Left colon (tissue), 2 donors: ENCODE data around the gene CTDP1. TPM values are rescaled to one million over a fixed set of nuclear protein-coding genes. Genes with fewer than 3 reads are reported as not detected.
A peak's percentile ranks its signal among the peaks of the same experiment; 100 is the strongest.
"Not testable (repeated sequence)": the region's sequence is repeated elsewhere in the genome, so short reads cannot be mapped to it uniquely, and the experiment has no call there.

ENCODE experiments used
- ATAC-seq: fragments of 200-7000 bp; cut with Tn5 transposase; one replicate; pipeline ENCODE4 v1.9.1; 2020; ENCODE audit warnings: mild to moderate bottlenecking, moderate library complexity
- DNase-seq, 2 donors: peaks; one replicate each; pipeline ENCODE4 v3.0.0-alpha.2; 2020
- intact Hi-C, 2 donors: fragments of 100-400 bp; cut with DNase I in 1 of 2; cut with micrococcal nuclease in 1 of 2; formaldehyde crosslinking; loops; one replicate each; pipeline versions ENCODE4 v1.11.2 to v1.14.0; 2022; cut with DNase I, micrococcal nuclease
- total RNA-seq, 2 donors: library from RNA; stranded (reverse); fragmentation: NEBNext Ultra II Directional; extraction: Animal tissue kit (Norgen Biotek cat#: 25700); gene quantifications; one replicate each; pipeline ENCODE4 v1.2.1, GENCODE V29; 2021
- donor health status: DM: no; HTN: no; CAD: no.
- donor health status: DM: yes; HTN: yes; CAD: no.

CTDP1 gene
- total RNA-seq, 2 donors from 2014 or later = 31.4 to 36.3 TPM

- ATAC-seq, intact Hi-C loops, DNase-seq: not testable (repeated sequence)
Observed at GRCh38 chr18:79731881-79732720, 52.5 kb downstream of the CTDP1 start.

DNA sequence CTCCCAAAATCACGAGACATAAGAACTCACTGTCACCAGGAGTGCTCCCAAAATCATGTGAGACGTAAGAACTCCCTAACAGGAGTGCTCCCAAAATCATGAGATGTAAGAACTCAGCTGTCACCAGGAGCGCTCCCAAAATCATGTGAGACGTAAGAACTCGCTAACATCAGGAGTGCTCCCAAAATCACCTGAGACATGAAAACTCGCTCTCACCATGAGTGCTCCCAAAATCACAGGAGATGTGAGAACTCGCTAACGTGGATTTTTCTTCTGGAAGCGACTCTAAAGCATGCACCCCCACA is 53.1 kb downstream of the CTDP1 start:
- intact Hi-C loops = no loop called here
- DNase-seq (no peak), ATAC-seq (no peak)

GRCh38 chr18:79733135-79733701 is 53.6 kb downstream of the CTDP1 start:
- intact Hi-C loops = no loop called here
- no peak for DNase-seq
- ATAC-seq = no peak

- no peak for ATAC-seq
- intact Hi-C loops = no loop called here
- DNase-seq = no peak
Observed at GRCh38 chr18:79733986-79734770, 54.6 kb downstream of the CTDP1 start.

DNA sequence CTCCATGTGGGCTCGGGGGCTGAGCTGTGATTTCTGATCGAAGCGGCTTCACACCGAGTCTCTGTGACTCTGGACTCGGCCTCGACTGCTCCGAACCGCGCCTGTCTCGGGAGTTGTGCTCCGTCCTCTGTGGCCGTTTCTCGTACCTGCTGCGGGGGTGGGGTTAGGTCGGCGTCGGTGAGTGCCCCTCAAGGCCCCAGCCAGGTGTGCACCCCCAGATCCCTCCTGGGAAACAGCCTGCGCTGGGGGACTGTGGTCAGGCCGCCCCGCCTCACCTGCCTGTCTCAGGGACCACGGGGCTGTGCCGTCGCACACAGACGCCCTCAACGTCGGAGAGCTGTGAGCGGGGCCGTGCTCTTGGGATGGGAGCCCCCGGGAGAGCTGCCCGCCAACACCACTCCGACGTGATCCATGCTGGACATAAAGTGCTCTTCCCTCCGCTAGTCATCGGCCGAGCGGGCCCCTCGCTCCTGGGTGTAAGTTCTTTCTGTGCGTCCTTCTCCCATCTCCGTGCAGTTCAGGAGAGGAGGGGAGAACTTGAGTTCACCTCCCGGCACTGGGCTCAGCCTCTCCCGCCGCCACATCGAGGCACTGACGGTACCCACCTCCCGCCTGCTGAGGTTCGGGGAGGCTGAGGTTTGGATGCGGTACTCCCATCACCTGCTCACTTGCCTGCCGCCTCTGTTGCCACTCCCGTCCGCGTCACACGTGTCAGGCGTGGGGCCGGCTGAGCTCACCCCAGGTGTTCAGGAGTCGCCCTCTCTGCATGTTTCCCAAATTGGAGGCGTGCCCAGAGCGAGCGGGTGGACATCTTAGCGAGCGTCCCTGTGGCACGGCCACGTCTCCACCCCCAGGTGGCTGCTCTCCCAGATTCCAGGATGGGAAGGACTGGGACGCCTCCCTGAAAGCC is 55.7 kb downstream of the CTDP1 start:
- DNase-seq (no peak), ATAC-seq (no peak)
- intact Hi-C loops = no loop called here

DNA sequence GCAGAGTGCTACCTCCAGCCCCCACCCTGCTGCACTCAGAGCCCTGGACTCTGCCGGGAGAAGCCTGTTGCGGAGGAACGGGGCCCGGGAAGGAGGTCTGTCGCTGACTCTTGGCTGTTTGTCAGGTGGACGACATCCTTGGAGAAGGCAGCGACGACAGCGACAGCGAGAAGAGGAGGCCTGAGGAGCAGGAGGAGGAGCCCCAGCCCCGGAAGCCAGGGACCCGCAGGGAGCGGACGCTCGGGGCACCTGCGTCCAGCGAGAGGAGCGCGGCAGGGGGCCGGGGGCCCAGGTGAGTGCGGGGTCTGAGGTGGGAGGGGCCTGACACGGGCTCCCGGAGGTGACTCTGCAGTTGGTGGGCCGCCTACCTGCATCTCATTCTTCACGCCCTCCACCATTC is 56.6 kb downstream of the CTDP1 start:
- DNase-seq = peak in 1 of 2 donors; percentile 14
- ATAC-seq = no peak
- intact Hi-C loops = no loop called here

- intact Hi-C loops = no loop called here
- ATAC-seq (no peak), DNase-seq (peak in 1 of 2 donors; percentile 19)
Observed at GRCh38 chr18:79736846-79737245, 57.2 kb downstream of the CTDP1 start.

GRCh38 chr18:79737426-79737825 is 57.8 kb downstream of the CTDP1 start:
- intact Hi-C loops = no loop called here
- ATAC-seq = no peak
- no peak for DNase-seq

DNA sequence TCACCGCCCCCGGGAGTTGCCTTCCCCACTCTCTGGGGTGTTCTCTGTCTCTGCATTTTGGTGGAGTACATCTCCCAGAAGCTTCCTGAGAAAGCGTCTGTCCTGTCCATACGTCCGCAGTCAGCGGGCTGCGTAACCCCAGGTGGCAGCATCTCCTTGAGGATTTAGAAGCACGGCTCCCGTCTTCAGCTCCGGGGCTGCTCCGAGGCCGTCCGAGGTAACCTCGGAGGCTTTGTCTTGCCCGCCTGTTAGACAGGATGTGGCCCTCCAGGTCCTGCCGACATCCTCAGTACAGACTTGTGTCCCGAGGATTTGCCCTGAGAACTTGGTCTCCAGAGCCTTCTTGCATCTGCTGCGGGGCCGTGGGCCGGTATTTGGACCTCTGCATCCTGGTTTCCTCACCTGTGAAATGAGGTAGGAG is 58.4 kb downstream of the CTDP1 start:
- intact Hi-C loops = no loop called here
- ATAC-seq (no peak), DNase-seq (no peak)

GRCh38 chr18:79738581-79739439 is 59.2 kb downstream of the CTDP1 start:
- ATAC-seq = no peak
- DNase-seq = peak in 1 of 2 donors; percentile 13
- intact Hi-C loops = no loop called here

DNA sequence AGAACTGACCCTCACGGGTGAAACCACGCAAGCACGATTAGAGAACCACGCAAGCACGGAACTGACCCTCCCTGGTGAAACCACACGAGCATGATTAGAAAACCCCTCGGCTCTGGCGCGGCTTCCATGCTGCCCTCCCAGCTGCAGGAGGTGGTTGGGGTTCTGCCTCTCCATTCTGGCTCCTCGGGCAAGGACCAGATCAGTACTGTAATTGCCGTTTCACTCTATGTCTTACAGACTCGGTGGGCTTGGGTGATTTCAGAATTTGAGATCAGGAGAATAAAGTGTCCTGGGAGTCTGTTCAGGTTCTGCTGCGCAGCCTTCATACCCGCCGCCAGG is 59.8 kb downstream of the CTDP1 start:
- no peak for DNase-seq
- intact Hi-C loops = no loop called here
- no peak for ATAC-seq

- intact Hi-C loops, ATAC-seq, DNase-seq: not testable (repeated sequence)
Observed at GRCh38 chr18:79740047-79740446, 60.4 kb downstream of the CTDP1 start.

GRCh38 chr18:79740521-79741361 is 61.1 kb downstream of the CTDP1 start:
- intact Hi-C loops = no loop called here
- no peak for DNase-seq
- no peak for ATAC-seq

GRCh38 chr18:79741362-79741700 is 61.7 kb downstream of the CTDP1 start:
- no peak for ATAC-seq
- intact Hi-C loops = no loop called here
- DNase-seq = no peak

DNA sequence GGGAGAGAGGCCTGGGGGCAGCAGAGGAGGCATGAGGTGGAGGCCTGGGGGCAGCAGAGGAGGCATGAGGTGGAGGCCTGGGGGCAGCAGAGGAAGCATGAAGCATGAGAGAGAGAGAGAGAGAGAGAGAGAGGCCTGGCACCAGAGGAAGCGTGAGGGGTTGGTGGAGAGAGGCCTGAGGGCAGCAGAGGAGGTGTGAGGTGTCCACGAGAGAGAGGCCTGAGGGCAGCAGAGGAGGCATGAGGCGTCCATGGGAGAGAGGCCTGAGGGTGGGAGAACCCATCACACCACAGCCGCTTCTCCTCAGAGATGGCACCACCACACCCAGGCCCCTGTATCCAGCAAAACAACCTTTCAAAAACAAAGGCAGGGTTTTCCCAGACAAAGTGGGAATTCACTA is 62.5 kb downstream of the CTDP1 start:
- intact Hi-C loops = no loop called here
- ATAC-seq = peak; percentile 17
- no peak for DNase-seq

DNA sequence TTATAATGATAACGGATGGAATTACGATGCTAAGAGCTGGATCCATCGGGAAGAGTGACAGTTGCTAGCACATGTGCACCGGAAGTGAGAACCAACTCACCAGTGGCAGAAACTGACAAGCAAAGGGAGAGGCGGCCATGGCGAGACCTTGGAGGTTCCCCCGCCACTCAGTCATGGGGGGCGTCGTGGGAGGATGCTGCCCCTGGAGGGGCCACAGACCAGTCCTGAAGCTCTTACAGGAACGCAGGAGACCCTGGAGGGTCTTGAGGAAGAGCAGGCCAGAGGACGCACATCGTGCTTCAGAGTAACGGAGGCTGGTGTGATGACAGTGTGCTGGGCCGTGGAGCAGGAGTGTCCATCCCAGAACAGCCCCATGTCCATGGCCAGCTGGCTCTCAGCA is 65.0 kb downstream of the CTDP1 start:
- no peak for ATAC-seq

DNA sequence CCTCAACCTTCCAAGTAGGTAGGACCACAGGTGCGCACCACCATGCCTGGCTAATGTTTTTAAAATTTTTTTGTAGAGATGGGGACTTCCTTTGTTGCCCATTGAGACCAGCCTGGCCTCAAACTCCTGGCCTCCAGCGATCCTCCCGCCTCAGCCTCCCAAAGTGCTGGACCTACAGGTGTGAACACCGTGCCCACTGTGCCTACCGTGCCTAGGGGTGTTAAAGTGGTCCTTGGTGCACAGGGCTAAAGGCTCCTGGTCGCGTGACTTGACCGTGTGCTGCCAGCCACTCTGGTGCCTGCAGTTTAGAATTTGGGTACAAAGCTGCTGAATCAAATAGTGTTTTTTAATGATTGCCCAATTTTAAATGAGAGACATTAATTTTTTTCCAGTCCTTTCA is 67.1 kb downstream of the CTDP1 start:
- DNase-seq (no peak), ATAC-seq (no peak)
- intact Hi-C loops = no loop called here

More for the DNA sequence above, 65.0 kb downstream of the CTDP1 start:
- intact Hi-C loops = no loop called here
- no peak for DNase-seq
